ENCODE results near the gene AKAP8L. TPM values are rescaled to one million over a fixed set of nuclear protein-coding genes. Genes with fewer than 3 reads are reported as not detected.
A peak's percentile ranks its signal among the peaks of the same experiment; 100 is the strongest.
"Not testable (repeated sequence)": the region's sequence is repeated elsewhere in the genome, so short reads cannot be mapped to it uniquely, and the experiment has no call there.

AKAP8L gene
- total RNA-seq, 1 donor from 2014 or later, result 64.5 TPM

DNA sequence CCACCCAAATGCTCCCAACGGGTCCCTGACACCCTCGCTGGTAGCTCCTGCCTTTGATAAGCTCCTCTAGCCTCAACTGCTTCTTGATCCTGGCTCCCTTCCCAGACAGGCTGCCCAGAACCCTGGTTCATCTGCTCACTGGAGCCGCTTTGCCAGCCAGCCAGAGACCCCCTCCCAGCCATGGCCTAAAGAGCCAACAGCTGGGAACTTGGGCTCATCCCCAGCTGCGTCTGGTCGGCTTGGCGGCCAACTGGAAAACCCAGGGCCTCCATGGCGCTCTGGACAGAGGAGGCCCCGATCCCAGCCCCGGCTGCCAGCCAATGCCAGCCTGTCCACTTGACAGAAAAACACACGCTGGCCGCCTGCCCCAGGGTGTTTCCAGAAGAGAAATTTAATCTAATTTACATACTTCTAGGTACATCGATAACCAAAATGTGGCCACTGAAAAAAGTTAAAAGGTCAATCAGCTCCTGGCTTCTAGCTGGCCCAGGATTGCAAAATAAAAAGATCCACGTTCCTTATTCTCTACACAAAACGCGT is 3.0 kb upstream of the AKAP8L start:
- DNase-seq (ENCODE audit: low spot score) (peak; percentile 93), ATAC-seq (peak; percentile 47)

DNA sequence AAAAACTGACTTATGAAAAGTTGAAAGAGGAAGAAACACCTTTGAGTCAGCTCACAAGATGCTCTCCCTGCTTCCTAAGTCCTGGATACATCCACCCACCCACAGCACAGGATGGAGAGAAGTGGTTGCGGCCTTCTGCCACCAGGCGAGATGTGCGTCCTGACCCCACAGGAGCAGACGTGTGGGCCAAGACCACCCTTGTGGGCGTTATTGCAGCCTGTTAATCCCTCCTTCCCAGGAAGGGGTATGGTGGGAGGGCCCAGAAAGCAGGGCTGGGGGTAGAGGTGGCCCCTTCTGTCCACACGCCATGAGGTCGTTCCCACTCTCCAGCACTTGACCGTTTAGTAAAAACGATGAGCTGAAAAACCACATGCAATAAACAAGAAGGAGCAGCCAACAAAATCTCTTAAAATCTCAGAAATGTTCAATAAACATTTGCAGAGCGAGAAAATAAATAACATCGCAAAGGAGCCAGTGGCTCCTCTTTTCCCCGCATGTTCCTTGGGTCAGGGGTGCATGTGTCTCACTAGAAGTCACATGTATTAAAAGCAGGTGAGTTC is 2.4 kb upstream of the AKAP8L start:
- no peak for DNase-seq (ENCODE audit: low spot score)
- no peak for ATAC-seq

GRCh38 chr19:15419413-15420025 is 731 bp upstream of the AKAP8L start:
- ATAC-seq (no peak), DNase-seq (ENCODE audit: low spot score) (no peak)

- DNase-seq (ENCODE audit: low spot score) (no peak), ATAC-seq (no peak)
Measured at GRCh38 chr19:15418231-15418578, 583 bp downstream of the AKAP8L start.

DNA sequence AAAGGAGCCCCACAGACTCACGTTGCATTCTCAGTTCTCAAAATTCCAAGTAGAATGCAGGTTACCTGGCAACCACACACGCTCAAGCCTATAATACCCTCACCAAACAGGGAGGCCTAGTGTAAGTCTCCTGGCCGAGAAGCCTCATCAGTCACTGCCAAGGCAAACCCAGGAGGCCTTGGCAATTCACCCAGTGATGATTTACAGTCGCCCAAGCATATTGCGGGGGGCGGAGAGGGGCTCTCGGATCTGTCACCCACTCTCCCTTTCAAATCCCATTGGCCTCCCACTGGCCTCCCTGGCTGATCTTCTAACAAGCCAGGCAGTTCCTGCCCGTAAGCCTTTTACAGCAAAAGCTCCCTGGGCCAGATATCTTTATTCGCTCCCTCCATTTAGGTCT is 1.1 kb downstream of the AKAP8L start:
- DNase-seq (ENCODE audit: low spot score) (no peak), ATAC-seq (no peak)

- DNase-seq (ENCODE audit: low spot score), result no peak
- no peak for ATAC-seq
Measured at GRCh38 chr19:15412832-15413231, 6.0 kb downstream of the AKAP8L start.

DNA sequence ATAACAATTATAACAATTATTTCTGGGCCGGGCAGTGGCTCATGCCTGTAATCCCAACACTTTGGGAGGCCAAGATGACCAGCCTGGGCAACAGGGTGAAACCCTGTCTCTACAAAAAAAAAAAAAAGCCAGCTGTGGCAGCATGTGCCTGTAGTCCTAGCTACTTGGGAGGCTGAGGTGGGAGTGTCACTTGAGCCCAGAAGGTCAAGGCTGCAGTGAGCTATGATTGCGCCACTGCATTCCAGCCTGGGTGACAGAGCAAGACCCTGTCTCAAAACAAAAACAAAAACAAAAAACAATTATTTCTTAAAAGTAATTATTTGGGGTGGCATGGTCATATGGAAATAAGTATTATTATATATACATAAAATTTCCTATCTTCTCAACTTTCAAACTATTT is 7.4 kb downstream of the AKAP8L start:
- peak; percentile 57 for ATAC-seq

GRCh38 chr19:15404780-15405211 is 14.0 kb downstream of the AKAP8L start:
- DNase-seq (ENCODE audit: low spot score), result no peak

More for the DNA sequence above, 7.4 kb downstream of the AKAP8L start:
- not testable (repeated sequence) for DNase-seq (ENCODE audit: low spot score)

GRCh38 chr19:15404097-15404779 is 14.6 kb downstream of the AKAP8L start:
- ATAC-seq (no peak), DNase-seq (ENCODE audit: low spot score) (no peak)

More at GRCh38 chr19:15404780-15405211, 14.0 kb downstream of the AKAP8L start:
- no peak for ATAC-seq

DNA sequence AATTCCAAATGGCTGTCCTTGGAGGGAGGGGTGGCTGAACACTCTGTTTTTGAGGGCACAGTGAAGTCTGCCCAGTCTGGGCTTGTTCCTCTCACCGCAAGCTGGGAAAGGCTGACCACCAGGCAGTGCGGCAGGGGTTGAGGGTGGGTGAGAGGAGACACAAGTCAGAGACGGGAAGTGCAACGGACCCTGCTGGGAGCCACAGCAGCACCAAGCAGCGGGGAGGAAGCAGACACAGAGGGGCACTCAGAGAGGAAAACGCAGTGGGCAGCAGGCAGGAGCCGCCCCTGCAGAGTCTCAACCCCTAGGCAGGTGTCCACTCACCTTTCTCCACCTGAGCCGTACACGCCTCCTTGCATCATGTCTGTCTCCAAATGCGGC is 15.6 kb downstream of the AKAP8L start:
- DNase-seq (ENCODE audit: low spot score), result no peak
- ATAC-seq, result no peak

DNA sequence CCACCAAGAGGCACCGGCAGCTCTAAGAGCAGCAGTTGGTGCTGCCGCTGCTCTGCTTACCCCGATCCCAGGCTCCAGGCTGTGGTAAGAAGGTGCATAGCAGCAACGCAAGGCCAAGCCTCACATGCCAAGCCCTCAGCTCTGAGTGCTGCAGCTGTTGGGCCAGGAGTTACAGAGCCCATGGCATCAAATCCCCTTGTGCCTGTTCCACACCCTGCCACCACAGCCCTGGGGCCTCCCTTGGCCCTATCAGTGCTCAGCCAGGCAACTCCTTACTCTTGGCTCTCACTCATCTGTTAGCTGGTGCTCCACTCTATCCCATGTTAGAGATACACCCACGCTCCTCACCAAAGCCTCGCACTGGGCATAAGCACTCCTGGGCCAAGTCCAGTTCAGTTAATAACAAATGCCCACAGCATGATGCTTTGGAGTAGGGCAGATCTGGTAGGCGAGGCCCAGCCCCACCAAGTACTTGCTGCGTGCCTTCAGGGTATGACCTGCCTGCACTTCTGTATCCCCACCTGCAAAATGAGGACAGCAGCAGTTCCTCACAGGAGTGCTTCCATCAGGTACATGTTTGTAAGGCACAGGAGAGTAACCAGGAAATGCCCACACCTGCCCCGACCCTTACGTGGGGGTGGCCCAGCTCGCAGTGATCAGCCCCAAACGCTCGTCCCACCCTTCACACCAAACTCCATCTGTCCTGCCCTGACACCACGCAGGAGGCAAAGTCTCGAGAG is 16.2 kb downstream of the AKAP8L start:
- no peak for DNase-seq (ENCODE audit: low spot score)

GRCh38 chr19:15401397-15401710 is 17.4 kb downstream of the AKAP8L start:
- DNase-seq (ENCODE audit: low spot score) (no peak), ATAC-seq (no peak)

More for the DNA sequence above, 16.2 kb downstream of the AKAP8L start:
- ATAC-seq, result no peak

DNA sequence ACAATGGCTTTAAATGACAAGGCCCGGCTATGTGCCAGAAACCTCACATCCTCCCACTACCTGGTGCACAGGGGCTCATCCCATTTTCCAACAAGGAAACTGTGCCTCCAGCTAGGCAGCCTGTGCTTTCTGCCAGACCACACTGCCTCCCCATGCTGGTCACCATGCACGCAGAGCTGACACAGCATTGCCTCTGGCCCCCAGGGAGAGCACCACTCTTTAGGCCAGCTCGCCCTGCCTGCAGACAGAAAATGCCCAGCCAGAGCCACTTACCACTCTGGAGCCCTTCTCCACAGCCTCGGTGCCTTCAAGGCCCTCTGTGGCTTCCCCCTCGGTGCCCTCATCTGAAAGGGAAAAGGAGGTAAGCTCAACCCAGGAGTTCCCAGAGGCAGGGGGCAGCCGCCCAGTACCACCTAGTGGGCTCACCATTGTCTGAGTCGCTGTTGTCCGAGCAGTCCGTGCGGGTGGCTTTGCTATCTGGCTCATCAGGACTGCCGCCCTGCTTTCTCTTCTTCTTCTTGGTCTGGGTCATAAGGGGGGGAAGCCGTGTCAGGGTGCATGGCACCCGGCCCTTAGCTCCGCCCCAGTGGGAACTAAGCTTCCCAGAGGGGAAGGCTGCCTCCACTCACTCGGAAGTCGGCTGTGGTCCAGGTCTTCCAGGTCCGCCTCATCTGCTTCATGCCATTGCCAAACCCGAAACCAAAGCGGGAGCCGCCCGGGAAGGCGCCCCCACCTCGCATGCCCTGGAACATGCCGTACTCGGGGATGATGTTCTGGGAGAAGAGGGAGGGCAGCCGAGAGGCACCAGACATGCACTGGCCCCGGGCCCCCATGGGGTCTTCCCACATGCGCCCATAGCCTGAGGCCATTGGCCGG is 18.0 kb downstream of the AKAP8L start:
- DNase-seq (ENCODE audit: low spot score), result no peak

DNA sequence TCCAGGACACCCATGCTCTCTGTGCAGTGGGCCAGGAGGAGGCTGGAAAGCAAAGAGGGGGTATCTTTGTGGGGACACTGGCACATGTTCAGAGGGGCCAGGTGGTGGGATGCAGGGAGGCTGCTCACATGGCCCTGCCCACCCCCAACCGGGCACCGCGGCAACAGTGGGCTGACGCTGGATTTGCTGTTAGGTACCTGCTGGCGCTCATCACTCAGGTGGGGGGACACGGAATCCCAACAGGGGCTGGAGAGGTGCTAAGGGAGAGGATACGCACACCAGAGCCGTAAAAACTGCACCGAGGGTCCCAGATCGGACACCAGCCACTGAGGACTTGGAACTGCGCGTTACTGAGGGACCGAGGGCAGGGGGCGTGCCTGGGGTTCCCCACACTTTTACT is 19.2 kb downstream of the AKAP8L start:
- DNase-seq (ENCODE audit: low spot score) (no peak), ATAC-seq (no peak)

More for the DNA sequence above, 18.0 kb downstream of the AKAP8L start:
- ATAC-seq, result no peak

DNA sequence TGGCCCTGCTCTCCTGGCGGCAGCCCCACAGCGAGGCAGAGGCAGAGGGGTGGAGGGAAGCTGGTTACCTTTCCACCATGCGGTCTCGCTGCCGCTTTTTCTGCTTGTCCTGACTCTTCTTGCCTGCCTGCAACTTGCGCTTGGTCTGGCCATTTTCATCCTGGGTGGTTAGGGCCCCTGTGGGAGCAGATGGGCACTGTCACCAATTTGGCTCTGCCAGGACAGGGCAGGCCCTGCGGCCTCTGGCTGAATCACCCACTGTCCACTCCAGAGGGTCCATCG is 19.6 kb downstream of the AKAP8L start:
- DNase-seq (ENCODE audit: low spot score) (no peak), ATAC-seq (no peak)

DNA sequence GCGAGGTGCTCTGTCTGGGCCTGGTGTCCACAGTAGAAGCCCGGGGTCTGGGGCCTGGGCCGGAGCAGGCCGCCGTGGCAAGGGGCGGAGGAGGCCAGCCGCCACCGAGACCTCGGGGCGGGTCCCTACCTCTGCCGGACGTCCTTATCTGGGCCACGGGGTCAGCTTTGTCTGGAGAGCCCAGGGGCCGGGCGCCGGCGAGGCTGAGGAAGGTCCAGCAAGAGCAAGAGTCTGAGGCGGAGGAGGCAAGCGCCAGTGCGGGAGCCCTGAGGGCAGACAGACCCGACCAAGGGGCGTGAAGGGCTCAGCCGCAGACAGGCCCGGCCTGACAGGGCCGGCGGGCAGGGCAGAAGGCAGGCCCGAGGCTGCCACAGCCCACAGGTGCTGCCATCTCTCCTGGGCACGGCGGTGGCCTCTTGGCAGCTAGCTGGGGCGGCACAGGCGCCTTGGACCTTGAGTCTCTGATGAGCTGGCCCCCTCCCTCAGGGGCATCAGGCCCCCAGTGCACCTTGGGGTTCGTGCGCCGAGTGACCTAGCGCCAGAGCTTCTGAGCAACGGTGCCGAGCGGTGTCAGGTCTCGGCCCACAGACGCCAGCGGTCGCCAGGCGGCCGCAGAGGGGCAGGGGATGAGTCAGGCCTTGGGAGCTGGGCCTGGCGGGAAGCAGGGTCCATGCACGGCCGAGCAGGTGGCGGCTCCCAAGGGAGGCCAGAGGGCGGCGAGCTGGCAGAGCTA is 20.1 kb downstream of the AKAP8L start:
- ATAC-seq (peak; percentile 43), DNase-seq (ENCODE audit: low spot score) (no peak)

GRCh38 chr19:15397782-15398181 is 21.0 kb downstream of the AKAP8L start:
- DNase-seq (ENCODE audit: low spot score) (no peak), ATAC-seq (no peak)

DNA sequence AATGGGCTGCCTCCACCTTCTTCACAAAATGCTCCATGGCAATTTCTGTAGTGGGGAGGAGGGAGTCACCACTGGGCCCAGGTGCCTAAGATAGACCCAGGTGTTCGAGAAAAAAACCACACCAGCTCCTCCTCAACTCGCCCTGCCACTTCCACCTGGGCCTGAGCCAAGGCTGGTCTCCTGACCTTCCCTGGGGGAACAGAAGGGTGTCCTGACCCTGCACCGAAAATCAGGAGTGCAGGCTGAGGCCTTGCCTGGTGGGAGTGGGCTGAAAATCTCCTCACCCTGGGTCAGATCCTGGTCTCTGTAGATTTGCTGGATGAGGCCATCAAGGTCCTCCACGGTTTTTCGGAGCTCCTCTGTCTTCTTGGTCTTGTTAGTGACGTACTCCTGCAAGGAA is 21.6 kb downstream of the AKAP8L start:
- DNase-seq (ENCODE audit: low spot score), result no peak

GRCh38 chr19:15396436-15396835 is 22.4 kb downstream of the AKAP8L start:
- DNase-seq (ENCODE audit: low spot score) (no peak), ATAC-seq (no peak)

More for the DNA sequence above, 21.6 kb downstream of the AKAP8L start:
- no peak for ATAC-seq

- not testable (repeated sequence) for DNase-seq (ENCODE audit: low spot score); ATAC-seq
Measured at GRCh38 chr19:15395251-15395650, 23.5 kb downstream of the AKAP8L start.
